GM18870 (cell line): Measurements from ENCODE around the gene RASL11A.
"Not testable (repeated sequence)": the region's sequence is repeated elsewhere in the genome, so short reads cannot be mapped to it uniquely, and the experiment has no call there.

Experiments used
- ATAC-seq: cut with Tn5 transposase; IDR thresholded peaks from one replicate; pipeline ENCODE4 v1.9.1; 2021; ENCODE audit warnings: moderate library complexity; ENCODE audit not compliant: unreplicated experiment

RASL11A gene

DNA sequence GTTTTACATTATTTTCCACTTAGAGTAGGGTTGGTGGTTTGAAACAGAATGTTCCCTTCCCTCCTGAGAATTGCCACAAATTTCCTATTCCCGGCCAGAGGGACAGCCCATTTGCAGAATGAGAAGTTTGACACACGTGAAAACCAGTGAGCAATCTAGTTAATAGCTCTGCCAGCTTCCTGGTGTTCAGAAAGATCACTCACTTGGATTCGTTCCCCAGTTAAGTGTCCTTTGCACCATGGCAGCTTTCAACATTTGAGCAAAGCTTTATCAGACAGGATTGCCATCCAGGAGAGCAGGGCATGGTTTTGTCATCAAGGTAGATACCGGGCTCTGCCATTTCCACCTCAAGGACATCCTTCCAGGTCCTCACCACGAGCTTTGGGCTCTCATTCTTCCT lies 28.2 kb downstream of the RASL11A start:
- ATAC-seq: no peak

GRCh38 chr13:27300406-27300805 lies 29.8 kb downstream of the RASL11A start:
- ATAC-seq: not testable (repeated sequence)

GRCh38 chr13:27300941-27301586 lies 30.4 kb downstream of the RASL11A start:
- ATAC-seq: no peak

DNA sequence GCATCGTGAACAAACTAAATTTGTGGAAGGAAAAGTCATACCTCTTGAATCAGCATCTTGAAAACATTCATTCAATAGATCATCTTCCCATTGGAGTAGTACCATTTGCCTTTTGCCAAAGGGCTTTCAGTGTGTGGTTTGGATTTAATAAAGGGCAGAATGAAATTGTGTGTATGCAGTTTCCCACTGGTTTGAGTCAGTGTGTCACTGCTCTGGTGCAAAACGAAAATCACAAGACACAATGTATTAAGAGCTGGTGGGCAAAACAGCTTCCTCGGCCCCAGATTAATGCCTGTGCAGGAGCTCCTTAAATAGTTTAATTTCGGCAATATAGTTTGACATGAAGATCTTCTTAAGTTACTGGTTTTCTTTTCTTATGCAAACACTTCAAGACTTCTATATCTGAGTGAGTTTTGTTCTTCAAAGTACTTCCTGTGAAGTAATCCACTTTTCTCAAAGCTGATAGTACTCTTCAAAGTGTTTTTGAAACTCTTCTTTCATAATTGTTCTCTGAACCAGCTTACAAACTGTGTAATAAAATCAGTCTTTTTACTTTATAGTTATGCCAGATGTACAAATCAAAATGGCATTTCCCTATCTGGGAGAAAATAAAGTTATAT lies 32.1 kb downstream of the RASL11A start:
- ATAC-seq: no peak

DNA sequence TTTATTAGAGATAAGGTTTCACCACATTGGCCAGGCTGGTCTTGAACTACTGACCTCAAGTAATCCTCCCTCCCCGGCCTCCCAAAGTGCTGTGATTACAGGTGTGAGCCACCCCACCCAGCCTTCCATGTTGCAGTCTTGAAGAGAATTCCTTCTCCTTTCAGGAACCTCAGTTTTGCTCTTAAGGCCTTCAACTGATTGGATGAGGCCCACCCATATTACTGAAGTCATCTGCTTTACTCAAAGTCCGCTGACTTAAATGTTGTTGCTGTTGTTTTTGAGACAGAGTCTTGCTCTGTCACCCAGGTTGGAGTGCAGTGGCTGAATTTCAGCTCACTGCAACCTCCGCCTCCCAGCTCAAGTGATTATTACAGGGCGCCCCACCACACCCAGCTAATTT lies 33.5 kb downstream of the RASL11A start:
- no peak for ATAC-seq

DNA sequence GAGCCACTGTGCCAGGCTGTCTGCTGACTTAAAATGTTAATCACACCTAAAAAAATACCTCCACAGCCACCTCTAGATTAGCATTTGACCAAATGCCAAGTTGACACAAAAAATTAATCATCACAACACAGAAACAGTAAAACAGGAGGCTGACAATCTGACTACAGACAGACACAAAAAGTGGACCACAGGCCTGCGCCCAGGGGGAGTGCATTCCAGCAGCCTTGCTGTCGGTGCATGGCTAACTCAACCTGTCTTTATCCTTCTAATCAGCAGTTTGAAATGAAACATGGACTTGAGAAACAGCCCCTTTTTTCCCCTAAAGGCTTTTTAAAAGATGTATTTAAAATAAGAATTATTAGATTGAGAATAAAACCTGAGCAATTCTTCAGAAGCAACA lies 34.0 kb downstream of the RASL11A start:
- ATAC-seq: no peak

- no peak for ATAC-seq
Observed at GRCh38 chr13:27306364-27306763, 35.7 kb downstream of the RASL11A start.

DNA sequence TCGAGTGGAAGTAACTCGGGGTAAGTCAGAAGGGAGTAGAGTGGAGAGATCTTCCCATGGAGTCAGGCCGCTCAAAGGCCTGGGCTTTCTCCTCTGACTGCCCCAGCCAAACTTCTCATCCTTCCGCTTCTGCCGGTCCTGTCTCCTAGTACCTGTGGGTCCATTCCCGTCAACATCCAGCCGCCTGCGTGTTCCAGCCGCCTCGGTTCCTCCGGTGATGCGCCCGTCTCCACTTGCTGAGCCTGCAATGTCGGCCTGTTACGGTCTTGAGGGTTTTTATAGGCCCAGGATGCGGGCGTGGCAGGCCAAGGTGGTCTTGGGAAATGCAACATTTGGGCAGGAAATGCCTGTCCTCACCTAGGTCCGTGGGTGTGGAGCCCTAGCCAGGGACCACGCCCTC lies 38.3 kb downstream of the RASL11A start:
- ATAC-seq: no peak

GRCh38 chr13:27309401-27309958 lies 38.9 kb downstream of the RASL11A start:
- ATAC-seq: no peak

- no peak for ATAC-seq
Observed at GRCh38 chr13:27309967-27310598, 39.5 kb downstream of the RASL11A start.

DNA sequence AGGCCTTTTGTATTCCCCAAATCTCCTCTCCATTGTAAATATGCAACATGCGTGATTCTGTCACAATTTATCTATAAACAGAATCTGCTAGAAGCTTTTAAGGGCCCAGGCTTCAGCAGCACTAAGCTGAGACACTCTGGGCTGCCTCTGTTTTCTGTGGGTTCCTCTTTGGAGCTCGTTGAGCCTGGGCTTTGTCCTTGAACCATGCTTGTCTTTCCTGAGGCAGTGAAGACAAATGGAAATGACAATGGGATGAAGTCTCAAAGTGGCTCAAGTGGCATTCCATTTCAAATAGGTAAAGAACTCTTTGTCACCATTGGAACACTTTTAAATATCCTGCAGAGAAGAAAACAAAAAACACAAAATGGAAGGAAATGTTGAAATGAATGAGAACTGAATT lies 40.3 kb downstream of the RASL11A start:
- no peak for ATAC-seq

DNA sequence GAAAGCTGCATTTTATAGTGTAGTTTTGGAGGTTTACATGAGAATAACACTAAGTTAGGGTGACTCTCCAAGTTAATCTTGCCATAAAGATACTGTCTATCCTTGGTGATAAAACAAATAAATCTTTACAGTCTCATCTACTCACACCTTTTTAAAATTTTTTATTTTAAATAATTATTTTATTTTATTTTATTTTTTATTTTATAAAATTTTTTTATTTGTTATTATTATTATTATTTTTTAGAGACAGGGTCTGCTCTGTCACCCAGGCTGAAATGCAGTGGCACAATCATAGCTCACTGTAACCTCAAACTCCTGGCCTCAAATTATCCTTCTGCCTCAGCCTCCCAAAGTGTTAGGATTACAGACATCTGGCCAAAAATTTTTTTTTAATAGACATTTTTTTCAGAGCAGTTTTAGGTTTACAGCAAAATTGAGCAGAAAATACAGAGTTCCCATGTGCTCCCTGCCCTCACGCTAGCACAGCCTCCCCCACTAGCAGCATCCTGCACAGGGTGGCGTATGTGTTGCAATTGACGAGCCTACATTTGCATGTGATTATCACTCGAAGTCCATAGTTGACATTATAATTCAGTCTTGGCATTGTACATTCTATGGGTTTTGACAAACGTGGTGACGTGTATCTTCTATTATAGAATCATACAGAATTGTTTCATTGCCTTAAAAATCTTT lies 41.0 kb downstream of the RASL11A start:
- no peak for ATAC-seq

- no peak for ATAC-seq
Observed at GRCh38 chr13:27313770-27314169, 43.1 kb downstream of the RASL11A start.

DNA sequence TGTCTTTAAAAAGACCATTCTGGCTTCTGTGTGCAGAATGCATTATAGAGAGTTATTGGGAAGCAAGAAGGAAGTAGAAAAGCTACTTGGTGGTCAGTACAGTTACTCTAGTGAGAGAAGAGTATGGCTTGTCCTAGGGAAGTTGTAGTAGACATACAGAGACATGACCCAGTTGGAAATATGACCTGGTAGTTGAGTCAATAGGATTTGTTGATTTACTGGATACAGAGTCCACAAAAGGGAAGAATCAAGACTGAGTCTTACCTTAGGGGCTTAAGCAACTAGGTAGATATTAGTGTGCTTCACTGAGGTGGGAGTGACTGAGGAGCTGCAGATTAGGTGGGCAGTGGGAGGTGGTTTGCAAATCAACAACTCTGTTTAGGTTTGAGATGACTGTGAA lies 48.8 kb downstream of the RASL11A start:
- no peak for ATAC-seq

DNA sequence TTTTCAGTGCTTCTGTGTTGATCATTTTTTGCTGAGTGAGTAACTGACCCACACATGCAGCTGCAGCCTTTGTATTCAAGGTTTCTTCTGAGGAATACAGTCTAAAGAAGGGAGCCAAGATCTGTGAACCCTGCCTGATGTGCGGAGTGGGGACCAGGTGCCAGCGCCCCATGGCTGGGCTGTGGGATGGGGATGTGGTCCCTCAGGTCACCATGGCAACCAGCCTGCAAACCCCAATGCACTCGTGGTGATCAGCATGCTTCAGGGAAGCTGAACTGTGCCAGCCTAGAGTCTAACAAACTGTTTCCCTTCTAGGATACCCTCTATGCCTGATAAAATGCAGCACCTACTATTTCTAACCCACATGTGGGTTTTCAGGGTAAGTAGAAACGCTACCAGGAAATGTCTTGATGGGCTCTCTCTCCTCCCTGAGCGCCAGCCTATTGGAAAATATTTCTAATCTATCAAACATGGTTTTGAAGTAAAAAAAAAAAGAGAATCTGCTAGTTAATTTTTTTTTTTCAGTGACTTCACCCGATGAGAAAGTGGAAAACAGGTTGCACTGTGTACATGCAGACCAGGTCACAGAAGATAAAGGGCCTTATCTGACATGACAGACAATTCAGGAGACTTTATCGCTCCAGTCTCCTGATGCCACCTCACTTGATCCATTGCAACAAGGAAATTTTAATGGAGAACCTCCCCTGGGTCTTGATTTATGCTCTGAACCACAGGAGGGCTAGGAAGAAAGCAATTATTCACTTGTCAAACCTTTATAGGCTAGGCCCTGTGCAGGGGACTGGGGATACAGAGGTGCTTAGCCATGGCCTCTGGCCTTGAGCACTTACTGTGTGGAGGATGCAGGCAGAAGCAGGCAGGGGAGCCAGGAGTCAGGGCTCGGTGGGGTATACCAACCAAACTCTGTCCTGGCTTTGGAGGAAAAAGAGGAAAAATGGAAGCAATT lies 51.1 kb downstream of the RASL11A start:
- no peak for ATAC-seq

GRCh38 chr13:27322443-27322842 lies 51.8 kb downstream of the RASL11A start:
- ATAC-seq: not testable (repeated sequence)
